Tibial artery (tissue), 4 donors: ENCODE data around the gene RPF1.

Experiments
- DNase-seq, 2 donors: peaks; one replicate each; pipeline ENCODE4 v3.0.0-alpha.2; 2019
- H3K27ac ChIP-seq, 2 donors: fragments of 200-600 bp; sonication (generic) in 1 of 2; 1 replicate in 1 of 2; 2 replicates in 1 of 2; pipeline ENCODE4 v1.5.1; 2018 to 2019; ENCODE audit warnings: mild to moderate bottlenecking in 1 of 2
- H3K27me3 ChIP-seq, 2 donors: fragments of 200-600 bp; sonication (generic) in 1 of 2; one replicate each; pipeline versions ENCODE4 v1.5.1 to v1.6.0; 2016 to 2019
- H3K36me3 ChIP-seq, 3 donors: fragments of 200-600 bp; sonication (generic) in 2 of 3; one replicate each; pipeline ENCODE4 v1.5.1; 2016 to 2019; ENCODE audit warnings: mild to moderate bottlenecking in 2 of 3
- H3K4me1 ChIP-seq, 4 donors: fragments of 200-600 bp; sonication (generic) in 2 of 4; 1 replicate in 3 of 4; 2 replicates in 1 of 4; pipeline ENCODE4 v1.5.1; 2016 to 2019
- H3K4me3 ChIP-seq, 2 donors: fragments of 200-600 bp; sonication (generic) in 1 of 2; 1 replicate in 1 of 2; 2 replicates in 1 of 2; pipeline ENCODE4 v1.5.1; 2018 to 2019; ENCODE audit warnings: mild to moderate bottlenecking in 2 of 2
- H3K9me3 ChIP-seq, 3 donors: fragments of 200-600 bp; sonication (generic) in 1 of 3; one replicate each; pipeline ENCODE4 v1.5.1; 2016 to 2019
- CTCF ChIP-seq, 2 experiments: fragments of 200-600 bp in 1 of 2; fragments of 450-650 bp in 1 of 2; IDR thresholded peaks; one replicate each; pipeline ENCODE4 v1.5.1; 2017 to 2019; ENCODE audit warnings: antibody characterized with exemption in 2 of 2, mild to moderate bottlenecking in 1 of 2, moderate library complexity in 1 of 2
- intact Hi-C: fragments of 100-400 bp; cut with DNase I; formaldehyde crosslinking; loops from one replicate; pipeline ENCODE4 v1.15.0; 2023; ENCODE audit warnings: low total_unique reads

RPF1 gene

GRCh38 chr1:84452436-84452835, 26.6 kb upstream of the RPF1 start:
- Histone ChIP-seq H3K4me3 (no peak overlapping the region), H3K4me1 (no peaks in the 10 kb centered on the region), H3K36me3 (no peaks in the 10 kb centered on the region), H3K9me3 (no peaks in the 10 kb centered on the region), H3K27ac (no peak overlapping the region), H3K27me3 (no peaks in the 10 kb centered on the region)
- no peak for DNase-seq
- no peak for TF ChIP-seq CTCF (IDR thresholded peaks at IDR 0.05)
- intact Hi-C loops = loop anchor here (10.0 kb wide), 1 partner anchor 312 kb away; no protein-coding TSS in a partner anchor

GRCh38 chr1:84462118-84462517, 16.9 kb upstream of the RPF1 start:
- Histone ChIP-seq H3K27me3 (peaks cover 0 to 4% of the 10 kb centered on the region in 2 donors), H3K4me1 (no peaks in the 10 kb centered on the region), H3K27ac (no peak overlapping the region), H3K9me3 (no peaks in the 10 kb centered on the region), H3K4me3 (no peak overlapping the region), H3K36me3 (no peaks in the 10 kb centered on the region)
- DNase-seq = no peak
- TF ChIP-seq CTCF (IDR thresholded peaks at IDR 0.05) = no peak
- intact Hi-C loops = no loop called here

GRCh38 chr1:84467298-84467697, 11.8 kb upstream of the RPF1 start:
- no peak overlapping the region for H3K27ac ChIP-seq
- no peaks in the 10 kb centered on the region for H3K36me3 ChIP-seq
- H3K27me3 ChIP-seq = peaks cover 0 to 6% of the 10 kb centered on the region in 2 donors
- H3K4me1 ChIP-seq = no peaks in the 10 kb centered on the region
- intact Hi-C loops = no loop called here
- H3K4me3 ChIP-seq = no peak overlapping the region
- no peaks in the 10 kb centered on the region for H3K9me3 ChIP-seq
- no peak for TF ChIP-seq CTCF (IDR thresholded peaks at IDR 0.05)
- no peak for DNase-seq

GRCh38 chr1:84476225-84476624, 2.8 kb upstream of the RPF1 start:
- Histone ChIP-seq H3K4me1 (peaks cover 0 to 19% (median 12%) of the 10 kb centered on the region in 4 donors), H3K9me3 (no peaks in the 10 kb centered on the region), H3K27me3 (peaks cover 0 to 16% of the 10 kb centered on the region in 2 donors), H3K4me3 (no peak overlapping the region), H3K27ac (no peak overlapping the region), H3K36me3 (peaks cover 0 to 3% (median 0%) of the 10 kb centered on the region in 3 donors)
- DNase-seq = no peak
- TF ChIP-seq CTCF (IDR thresholded peaks at IDR 0.05) = no peak
- intact Hi-C loops = no loop called here

GRCh38 chr1:84479998-84480397, 932 bp downstream of the RPF1 start:
- intact Hi-C loops = no loop called here
- Histone ChIP-seq H3K4me1 (peaks cover 0 to 28% (median 15%) of the 10 kb centered on the region in 4 donors), H3K27me3 (peaks cover 0 to 6% of the 10 kb centered on the region in 2 donors), H3K36me3 (peaks cover 10 to 25% (median 15%) of the 10 kb centered on the region in 3 donors), H3K4me3 (peak overlapping the region; percentile 63 to 70), H3K27ac (peak overlapping the region; percentile 73 to 79), H3K9me3 (no peaks in the 10 kb centered on the region)
- DNase-seq = no peak
- no peak for TF ChIP-seq CTCF (IDR thresholded peaks at IDR 0.05)

- no peak for TF ChIP-seq CTCF (IDR thresholded peaks at IDR 0.05)
- DNase-seq = no peak
- Histone ChIP-seq H3K27me3 (peaks cover 0 to 6% of the 10 kb centered on the region in 2 donors), H3K9me3 (no peaks in the 10 kb centered on the region), H3K4me1 (peaks cover 0 to 28% (median 15%) of the 10 kb centered on the region in 4 donors), H3K27ac (no peak overlapping the region), H3K36me3 (peaks cover 10 to 32% (median 20%) of the 10 kb centered on the region in 3 donors), H3K4me3 (peak overlapping the region; percentile 63 to 70)
- intact Hi-C loops = no loop called here
These were observed 1.6 kb downstream of the RPF1 start for GRCh38 chr1:84480650-84481049.
